ENCODE data around the gene FAM24A. TPM values are rescaled to one million over a fixed set of nuclear protein-coding genes. Genes with fewer than 3 reads are reported as not detected.

The FAM24A gene
- total RNA-seq, 1 donor from 2014 or later: not detected

DNA sequence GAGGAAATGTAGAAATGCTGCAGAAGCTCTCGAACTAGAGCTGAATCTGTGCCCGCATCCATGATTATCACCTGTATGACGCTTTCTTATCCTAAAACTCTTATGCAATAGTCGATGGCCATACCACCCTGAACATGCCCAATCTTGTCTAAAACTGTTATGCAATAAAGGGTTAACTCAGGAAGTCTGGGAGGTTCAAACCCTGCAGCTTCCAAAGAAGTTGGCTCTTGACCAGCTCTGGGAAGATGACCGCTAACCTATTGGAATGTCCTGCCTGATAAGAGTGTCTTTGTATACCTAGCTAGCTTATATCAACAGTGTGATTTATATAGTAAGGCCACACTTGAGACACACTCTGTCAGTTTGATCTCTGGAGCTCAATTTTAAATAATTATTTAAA lies 47.1 kb downstream of the FAM24A start:
- no peaks in the 10 kb centered on the region for H3K27me3 Mint-ChIP-seq
- H3K36me3 Mint-ChIP-seq (ENCODE audit: insufficient read depth): no peaks in the 10 kb centered on the region
- no peak overlapping the region for H3K4me3 Mint-ChIP-seq (ENCODE audit: low read depth)
- peaks cover 3% of the 10 kb centered on the region for H3K9me3 Mint-ChIP-seq (ENCODE audit: low read depth)
- H3K27ac Mint-ChIP-seq: no peak overlapping the region
- TF ChIP-seq, protein P1, sequence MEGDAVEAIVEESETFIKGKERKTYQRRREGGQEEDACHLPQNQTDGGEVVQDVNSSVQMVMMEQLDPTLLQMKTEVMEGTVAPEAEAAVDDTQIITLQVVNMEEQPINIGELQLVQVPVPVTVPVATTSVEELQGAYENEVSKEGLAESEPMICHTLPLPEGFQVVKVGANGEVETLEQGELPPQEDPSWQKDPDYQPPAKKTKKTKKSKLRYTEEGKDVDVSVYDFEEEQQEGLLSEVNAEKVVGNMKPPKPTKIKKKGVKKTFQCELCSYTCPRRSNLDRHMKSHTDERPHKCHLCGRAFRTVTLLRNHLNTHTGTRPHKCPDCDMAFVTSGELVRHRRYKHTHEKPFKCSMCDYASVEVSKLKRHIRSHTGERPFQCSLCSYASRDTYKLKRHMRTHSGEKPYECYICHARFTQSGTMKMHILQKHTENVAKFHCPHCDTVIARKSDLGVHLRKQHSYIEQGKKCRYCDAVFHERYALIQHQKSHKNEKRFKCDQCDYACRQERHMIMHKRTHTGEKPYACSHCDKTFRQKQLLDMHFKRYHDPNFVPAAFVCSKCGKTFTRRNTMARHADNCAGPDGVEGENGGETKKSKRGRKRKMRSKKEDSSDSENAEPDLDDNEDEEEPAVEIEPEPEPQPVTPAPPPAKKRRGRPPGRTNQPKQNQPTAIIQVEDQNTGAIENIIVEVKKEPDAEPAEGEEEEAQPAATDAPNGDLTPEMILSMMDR (IDR thresholded peaks at IDR 0.05; ENCODE audit: unreplicated experiment): no peak
- H3K4me1 Mint-ChIP-seq (ENCODE audit: low read depth): peaks cover 13% of the 10 kb centered on the region
- no peak for DNase-seq (ENCODE audit: low spot score, unreplicated experiment)

GRCh38 chr10:122962405-122962804 lies 52.0 kb downstream of the FAM24A start:
- Mint-ChIP-seq H3K9me3 (ENCODE audit: low read depth) (peaks cover 18% of the 10 kb centered on the region), H3K4me3 (ENCODE audit: low read depth) (no peak overlapping the region), H3K36me3 (ENCODE audit: insufficient read depth) (peaks cover 2% of the 10 kb centered on the region), H3K4me1 (ENCODE audit: low read depth) (no peaks in the 10 kb centered on the region), H3K27me3 (no peaks in the 10 kb centered on the region), H3K27ac (no peak overlapping the region)
- TF ChIP-seq, protein P1 (IDR thresholded peaks at IDR 0.05; ENCODE audit: unreplicated experiment): no peak
- no peak for DNase-seq (ENCODE audit: low spot score, unreplicated experiment)

Other genes with a start within 250 kb of the FAM24A start
- not detected in 2 replicates for gene C10orf120, start 210.8 kb upstream of the FAM24A start, total RNA-seq
- not detected in 2 replicates for gene CUZD1, start 64.8 kb upstream of the FAM24A start, total RNA-seq
- gene FAM24B, start 31.0 kb upstream of the FAM24A start, total RNA-seq: not detected in 2 replicates
- gene C10orf88, start 43.6 kb downstream of the FAM24A start, total RNA-seq: 13.5 and 14.7 TPM in 2 replicates
- 6.1 and 6.3 TPM in 2 replicates for gene PSTK, start 69.8 kb downstream of the FAM24A start, total RNA-seq
- gene IKZF5, start 98.2 kb downstream of the FAM24A start, total RNA-seq: 11.6 and 14.6 TPM in 2 replicates
- gene ACADSB, start 98.4 kb downstream of the FAM24A start, total RNA-seq: 22.4 and 26.0 TPM in 2 replicates
- gene HMX3, start 225.4 kb downstream of the FAM24A start, total RNA-seq: not detected in 2 replicates
- gene HMX2, start 237.5 kb downstream of the FAM24A start, total RNA-seq: not detected in 2 replicates
- gene BUB3, start 243.8 kb downstream of the FAM24A start, total RNA-seq: 92.3 and 93.2 TPM in 2 replicates